T-helper 2 cell (primary cell): Measurements from ENCODE around the gene NUDT11.
"Not testable (repeated sequence)": the region's sequence is repeated elsewhere in the genome, so short reads cannot be mapped to it uniquely, and the experiment has no call there.

ENCODE experiments used
- DNase-seq, 5 experiments: peaks; one replicate each; pipeline versions ENCODE4 v3.0.0 to v3.0.0-alpha.2; 2012 to 2022
- total RNA-seq, 2 donors: gene quantifications; one replicate each; lab custom pipeline; 2026; lab: John Stamatoyannopoulos, UW

NUDT11 gene
- total RNA-seq = 0.62 to 1.0 reads per million in 2 donors

DNA sequence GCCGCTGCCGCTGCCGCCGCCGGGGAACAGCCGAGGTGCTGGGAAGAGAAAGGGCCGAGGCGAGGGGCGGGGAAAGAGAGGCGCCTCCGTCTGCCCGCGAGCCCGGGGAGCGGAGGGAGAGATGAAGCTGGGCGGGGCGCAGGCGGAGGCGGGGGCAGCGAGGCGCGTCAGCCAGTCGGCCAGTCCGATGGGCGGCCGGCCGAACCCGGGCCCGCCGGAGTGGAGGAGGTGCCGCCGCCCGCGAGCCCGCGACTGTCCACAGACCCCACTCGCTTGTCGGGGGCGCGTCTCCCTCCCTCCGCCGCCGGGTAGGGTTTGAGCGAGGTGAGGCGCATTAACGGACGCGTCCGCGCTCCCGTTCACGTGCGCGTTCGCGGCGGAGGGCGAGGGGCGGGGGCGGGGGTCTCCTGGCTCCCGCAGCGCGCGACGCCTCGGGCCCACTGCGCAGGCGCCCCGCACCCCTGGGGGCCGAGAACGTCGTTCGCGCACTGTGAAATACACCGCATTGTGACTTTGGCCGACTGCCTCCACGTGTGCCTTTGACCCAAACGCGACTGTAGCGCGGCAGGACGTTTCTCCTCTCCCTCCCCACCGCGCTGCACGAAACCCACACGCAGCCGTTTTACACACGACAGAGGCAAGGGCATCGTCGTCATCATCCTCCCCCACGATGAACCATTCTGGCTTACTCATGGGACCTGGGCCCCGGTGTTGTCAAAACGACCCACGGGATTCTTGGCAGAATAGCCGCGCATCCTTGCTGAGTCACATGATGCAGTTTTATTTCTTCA lies at the start of gene NUDT11:
TSS of gene NUDT11 (minus strand) at position 92 of the 791 bp plus-strand sequence. CDS start 148 bp downstream, outside the sequence.
- DNase-seq = peak in 4 of 5 experiments; percentile 5 to 61 (median 18)

DNA sequence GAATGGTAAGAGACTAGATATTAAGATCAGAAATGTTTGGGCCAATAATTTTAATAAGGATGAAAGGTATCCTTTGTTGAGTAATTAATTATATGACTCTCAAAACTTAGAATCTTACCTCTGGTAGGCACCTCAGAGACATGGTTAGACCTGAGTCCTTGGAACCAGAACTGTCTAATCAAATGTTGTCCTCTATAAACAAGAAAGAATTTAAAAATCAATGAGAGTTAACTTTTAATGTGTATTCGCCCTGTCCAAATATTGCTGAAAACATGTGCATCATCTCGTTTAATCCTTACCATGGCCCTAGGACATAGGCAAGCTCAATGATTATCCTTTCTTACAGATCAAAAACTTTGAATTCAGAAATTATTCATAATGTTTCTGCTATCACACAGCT lies 24.0 kb upstream of the NUDT11 start:
- DNase-seq = no peak

- not testable (repeated sequence) for DNase-seq
Observed at GRCh38 chrX:51519131-51519530, 22.7 kb upstream of the NUDT11 start.

DNA sequence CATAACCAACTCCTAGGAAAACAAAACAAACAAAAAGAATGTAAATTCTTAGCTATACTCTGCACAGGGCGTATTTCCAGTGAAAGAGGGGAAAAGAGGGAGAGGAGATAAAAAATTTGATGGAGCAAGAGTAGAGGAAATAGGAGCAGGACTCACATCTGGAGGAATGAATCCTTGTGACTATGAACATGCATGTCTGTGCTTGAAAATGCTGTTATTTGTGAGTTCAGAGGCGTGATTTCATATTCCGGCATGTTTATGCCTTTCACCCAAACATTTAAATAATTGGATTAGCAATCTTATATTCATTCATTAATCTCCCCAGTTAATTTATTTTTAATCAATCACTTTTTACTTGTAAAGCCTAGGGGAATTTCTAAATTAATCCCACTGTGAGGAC lies 11.2 kb upstream of the NUDT11 start:
- no peak for DNase-seq

- peak in 1 of 5 experiments; percentile 15 for DNase-seq
Observed at GRCh38 chrX:51495701-51496488, 497 bp downstream of the NUDT11 start.

- peak in 1 of 5 experiments; percentile 10 for DNase-seq
Observed at GRCh38 chrX:51494409-51494808, 2.0 kb downstream of the NUDT11 start.

DNA sequence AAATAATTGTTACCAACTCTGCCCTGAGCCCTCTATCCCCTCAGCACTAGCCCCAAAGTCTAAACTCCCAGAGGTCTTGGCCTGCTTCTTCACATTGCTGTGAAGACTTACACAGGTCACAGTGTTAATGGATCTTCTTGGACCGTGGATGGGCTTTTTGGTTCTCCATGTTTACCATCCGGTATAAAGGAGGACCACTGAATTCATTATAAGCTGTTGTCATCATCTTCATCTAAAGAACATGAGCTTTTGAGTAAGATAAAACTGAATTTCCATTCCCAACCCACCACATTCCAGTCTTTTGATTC lies 8.5 kb downstream of the NUDT11 start:
- no peak for DNase-seq

- no peak for DNase-seq
Observed at GRCh38 chrX:51484616-51485015, 11.8 kb downstream of the NUDT11 start.

DNA sequence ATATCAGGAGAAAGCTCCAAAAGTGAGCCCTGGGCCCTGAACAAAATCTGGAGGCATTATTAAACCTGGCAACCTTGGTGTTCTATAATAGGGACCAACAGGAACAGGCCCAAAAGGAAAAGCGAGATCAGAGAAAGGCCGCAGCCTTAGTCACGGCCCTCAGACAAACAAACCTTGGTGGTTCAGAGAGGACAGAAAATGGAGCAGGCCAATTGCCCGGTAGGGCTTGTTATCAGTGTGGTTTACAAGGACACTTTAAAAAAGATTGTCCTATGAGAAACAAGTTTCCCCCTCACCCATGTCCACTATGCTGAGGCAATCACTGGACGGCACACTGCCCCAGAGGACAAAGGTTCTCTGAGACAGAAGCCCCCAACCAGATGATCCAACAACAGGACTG lies 14.0 kb downstream of the NUDT11 start:
- not testable (repeated sequence) for DNase-seq

DNA sequence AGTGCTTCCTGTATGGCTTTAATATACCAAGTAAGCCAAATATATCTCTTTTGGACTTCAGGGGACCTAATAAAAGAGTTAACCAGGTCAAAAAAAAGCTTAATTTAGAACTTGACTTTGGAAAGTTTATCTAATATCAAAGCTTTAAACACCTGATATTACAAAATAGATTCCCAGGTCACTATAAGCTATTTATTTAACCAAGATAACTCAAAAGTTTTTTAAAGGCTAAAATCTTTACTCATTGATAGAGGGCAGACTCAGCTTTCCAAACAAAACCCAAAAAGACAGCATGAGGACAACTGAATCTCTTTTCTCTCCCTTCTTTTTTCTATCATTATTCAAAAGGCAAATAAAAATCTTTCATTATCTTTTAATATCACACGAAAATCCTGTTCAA lies 19.5 kb downstream of the NUDT11 start:
- no peak for DNase-seq

GRCh38 chrX:51463322-51463721 lies 33.1 kb downstream of the NUDT11 start:
- DNase-seq = no peak

- peak in 1 of 5 experiments; percentile 13 for DNase-seq
Observed at GRCh38 chrX:51461053-51462044, 35.0 kb downstream of the NUDT11 start.

GRCh38 chrX:51459125-51459524 lies 37.3 kb downstream of the NUDT11 start:
- peak in 1 of 5 experiments; percentile 28 for DNase-seq

DNA sequence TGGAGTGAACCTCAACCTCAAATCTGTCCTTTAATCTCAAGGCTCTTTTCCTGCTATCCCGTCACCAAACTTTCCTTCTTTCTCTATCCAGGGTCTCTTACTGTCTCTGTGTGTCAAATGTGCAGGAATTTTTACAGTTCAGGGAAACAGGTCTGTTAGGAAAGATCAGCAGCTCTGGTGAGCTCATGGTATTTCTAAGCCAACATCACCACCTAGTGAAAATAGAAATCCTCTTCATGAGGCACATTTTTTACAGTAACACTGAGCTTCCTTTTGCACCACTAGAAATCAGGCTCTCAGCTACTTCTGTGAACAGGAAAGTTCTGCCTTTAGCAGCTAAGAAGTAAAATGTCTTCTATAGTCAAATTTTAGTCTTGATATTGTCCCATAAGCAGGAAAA lies 39.6 kb downstream of the NUDT11 start:
- no peak for DNase-seq

- DNase-seq = no peak
Observed at GRCh38 chrX:51456246-51456645, 40.1 kb downstream of the NUDT11 start.

DNA sequence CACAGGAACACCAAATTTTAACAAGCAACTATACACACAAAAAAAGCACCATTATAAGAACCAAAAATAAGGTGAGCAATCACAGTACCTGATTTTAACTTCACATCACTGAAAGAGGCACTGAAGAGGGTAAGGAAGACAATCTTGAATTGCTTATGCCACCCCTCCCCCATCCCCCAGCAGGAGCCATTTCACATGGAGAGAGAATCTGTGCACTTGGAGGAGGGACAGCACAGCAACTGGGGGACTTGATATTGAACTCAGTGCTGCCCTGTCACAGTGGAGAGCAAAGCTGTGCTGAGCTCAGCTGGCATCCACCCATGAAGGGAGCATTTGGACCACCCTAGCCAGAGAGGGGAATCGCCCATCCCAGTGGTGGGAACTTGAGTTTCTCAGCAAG lies 56.0 kb downstream of the NUDT11 start:
- no peak for DNase-seq
